Body of pancreas (tissue), 4 donors: Measurements from ENCODE around the gene GRIA3.

Source experiments
- CTCF ChIP-seq, 7 experiments: fragments of 450-650 bp in 4 of 7; fragments of 200-600 bp in 3 of 7; sonication (generic) in 3 of 7; IDR thresholded peaks; one replicate each; pipeline ENCODE4 v1.5.1; 2016 to 2019; ENCODE audit warnings: antibody characterized with exemption in 7 of 7
- POLR2A ChIP-seq, 3 donors: fragments of 450-650 bp; IDR thresholded peaks; one replicate each; pipeline ENCODE4 v1.6.1; 2016; ENCODE audit warnings: antibody characterized with exemption in 3 of 3, mild to moderate bottlenecking in 2 of 3

GRCh38 chrX:123190096-123190495, 6.0 kb downstream of the GRIA3 start:
- TF ChIP-seq CTCF (IDR thresholded peaks at IDR 0.05) (no peak), POLR2A (IDR thresholded peaks at IDR 0.05) (no peak)
